ENCODE results near the gene E2F8.

The E2F8 gene

GRCh38 chr11:19204836-19205235 lies 35.9 kb downstream of the E2F8 start:
- Histone ChIP-seq H3K27ac (replicated peaks; ENCODE audit: low read length) (no peak overlapping the region), H2BK12ac (ENCODE audit: low read length) (no peak overlapping the region), H2BK5ac (ENCODE audit: low read length) (no peak overlapping the region), H3K9me3 (replicated peaks in 1 of 2; ENCODE audit: control insufficient read depth in 2 of 2, insufficient read depth in 1 of 2, low read depth in 1 of 2, low read length in 2 of 2) (peaks cover 0 to 22% of the 10 kb centered on the region in 2 donors), H3K4me2 (ENCODE audit: insufficient read depth, low read length, poor library complexity, severe bottlenecking) (no peak overlapping the region), H3K9ac (ENCODE audit: low read depth, low read length, poor library complexity) (no peak overlapping the region), H3K36me3 (replicated peaks in 1 of 2; ENCODE audit: control insufficient read depth in 2 of 2, insufficient read depth in 2 of 2, low read length in 2 of 2) (no peaks in the 10 kb centered on the region), H2AK5ac (ENCODE audit: low read depth, low read length) (no peak overlapping the region), H2BK15ac (ENCODE audit: low read length) (no peak overlapping the region), H3K18ac (ENCODE audit: low read length) (no peak overlapping the region), H4K91ac (ENCODE audit: low read depth, low read length, poor library complexity) (no peak overlapping the region), H3K4me1 (ENCODE audit: control insufficient read depth in 2 of 2, insufficient read depth in 1 of 2, low read depth in 1 of 2, low read length in 2 of 2) (peaks cover 0 to 4% of the 10 kb centered on the region in 2 donors), H3K79me1 (ENCODE audit: low read depth, low read length) (no peaks in the 10 kb centered on the region), H3K14ac (ENCODE audit: low read length) (no peak overlapping the region), H4K8ac (ENCODE audit: low read depth, low read length) (no peak overlapping the region), H2BK120ac (ENCODE audit: low read depth, low read length) (no peak overlapping the region), H3K23ac (ENCODE audit: low read depth, low read length, poor library complexity) (no peak overlapping the region), H3K27me3 (ENCODE audit: control insufficient read depth in 3 of 3, insufficient read depth in 3 of 3, low read depth in 1 of 3, low read length in 3 of 3) (peaks cover 0 to 84% (median 0%) of the 10 kb centered on the region in 3 experiments), H3K4me3 (ENCODE audit: low read length in 2 of 2) (no peak overlapping the region), H2AFZ (ENCODE audit: low read length) (no peak overlapping the region), H3K4ac (ENCODE audit: low read length) (no peak overlapping the region)
- WGBS, 2 donors (ENCODE audit: extremely low coverage in 2 of 2, insufficient read length in 2 of 2, insufficient replicate concordance in 1 of 2): no CpG with 5 or more reads among the region's 5 CpGs
- no peak for DNase-seq (ENCODE audit: low spot score)

- Histone ChIP-seq H3K79me1 (ENCODE audit: low read depth, low read length) (no peaks in the 10 kb centered on the region), H2BK15ac (ENCODE audit: low read length) (no peak within 1 kb of the TSS), H2AFZ (ENCODE audit: low read length) (no peak within 1 kb of the TSS), H2BK12ac (ENCODE audit: low read length) (no peak within 1 kb of the TSS), H3K9ac (ENCODE audit: low read depth, low read length, poor library complexity) (no peak within 1 kb of the TSS), H3K23ac (ENCODE audit: low read depth, low read length, poor library complexity) (no peak within 1 kb of the TSS), H3K4ac (ENCODE audit: low read length) (no peak within 1 kb of the TSS), H3K36me3 (replicated peaks in 1 of 2; ENCODE audit: control insufficient read depth in 2 of 2, insufficient read depth in 2 of 2, low read length in 2 of 2) (no peaks in the 10 kb centered on the region), H2AK5ac (ENCODE audit: low read depth, low read length) (no peak within 1 kb of the TSS), H3K18ac (ENCODE audit: low read length) (no peak within 1 kb of the TSS), H3K4me2 (ENCODE audit: insufficient read depth, low read length, poor library complexity, severe bottlenecking) (no peak within 1 kb of the TSS), H2BK120ac (ENCODE audit: low read depth, low read length) (no peak within 1 kb of the TSS), H4K8ac (ENCODE audit: low read depth, low read length) (no peak within 1 kb of the TSS), H3K27ac (replicated peaks; ENCODE audit: low read length) (no peak within 1 kb of the TSS), H3K27me3 (ENCODE audit: control insufficient read depth in 3 of 3, insufficient read depth in 3 of 3, low read depth in 1 of 3, low read length in 3 of 3) (peaks cover 0 to 82% (median 0%) of the 10 kb centered on the region in 3 experiments), H3K9me3 (replicated peaks in 1 of 2; ENCODE audit: control insufficient read depth in 2 of 2, insufficient read depth in 1 of 2, low read depth in 1 of 2, low read length in 2 of 2) (peaks cover 0 to 22% of the 10 kb centered on the region in 2 donors), H4K91ac (ENCODE audit: low read depth, low read length, poor library complexity) (no peak within 1 kb of the TSS), H3K4me1 (ENCODE audit: control insufficient read depth in 2 of 2, insufficient read depth in 1 of 2, low read depth in 1 of 2, low read length in 2 of 2) (no peaks in the 10 kb centered on the region), H3K4me3 (ENCODE audit: low read length in 2 of 2) (no peak within 1 kb of the TSS), H3K14ac (ENCODE audit: low read length) (no peak within 1 kb of the TSS), H2BK5ac (ENCODE audit: low read length) (no peak within 1 kb of the TSS)
- WGBS, 2 donors (ENCODE audit: extremely low coverage in 2 of 2, insufficient read length in 2 of 2, insufficient replicate concordance in 1 of 2): no CpG with 5 or more reads among the region's 7 CpGs
- no peak for DNase-seq (ENCODE audit: low spot score)
Measured at GRCh38 chr11:19201737-19202605, 38.8 kb downstream of the E2F8 start, which contains the start of gene CSRP3. Gene CSRP3, minus strand, starts transcription at chr11:19201983. Its CDS starts 9,535 bp downstream, at chr11:19192448.

GRCh38 chr11:19200410-19201201 lies 40.1 kb downstream of the E2F8 start:
- no peak overlapping the region for H2BK120ac ChIP-seq (ENCODE audit: low read depth, low read length)
- no peak overlapping the region for H3K4ac ChIP-seq (ENCODE audit: low read length)
- H3K9ac ChIP-seq (ENCODE audit: low read depth, low read length, poor library complexity): no peak overlapping the region
- H3K4me1 ChIP-seq (ENCODE audit: control insufficient read depth in 2 of 2, insufficient read depth in 1 of 2, low read depth in 1 of 2, low read length in 2 of 2): no peaks in the 10 kb centered on the region
- no peak overlapping the region for H2AFZ ChIP-seq (ENCODE audit: low read length)
- no peak overlapping the region for H3K18ac ChIP-seq (ENCODE audit: low read length)
- no CpG with 5 or more reads among the region's 6 CpGs for WGBS, 2 donors (ENCODE audit: extremely low coverage in 2 of 2, insufficient read length in 2 of 2, insufficient replicate concordance in 1 of 2)
- no peak overlapping the region for H3K14ac ChIP-seq (ENCODE audit: low read length)
- H4K8ac ChIP-seq (ENCODE audit: low read depth, low read length): no peak overlapping the region
- H2BK12ac ChIP-seq (ENCODE audit: low read length): no peak overlapping the region
- H3K27ac ChIP-seq (replicated peaks; ENCODE audit: low read length): no peak overlapping the region
- H3K27me3 ChIP-seq (ENCODE audit: control insufficient read depth in 3 of 3, insufficient read depth in 3 of 3, low read depth in 1 of 3, low read length in 3 of 3): peaks cover 0 to 82% (median 0%) of the 10 kb centered on the region in 3 experiments
- H2BK15ac ChIP-seq (ENCODE audit: low read length): no peak overlapping the region
- H3K79me1 ChIP-seq (ENCODE audit: low read depth, low read length): no peaks in the 10 kb centered on the region
- H3K23ac ChIP-seq (ENCODE audit: low read depth, low read length, poor library complexity): no peak overlapping the region
- no peak overlapping the region for H3K4me3 ChIP-seq (ENCODE audit: low read length in 2 of 2)
- H4K91ac ChIP-seq (ENCODE audit: low read depth, low read length, poor library complexity): no peak overlapping the region
- no peak overlapping the region for H2AK5ac ChIP-seq (ENCODE audit: low read depth, low read length)
- no peak for DNase-seq (ENCODE audit: low spot score)
- no peak overlapping the region for H2BK5ac ChIP-seq (ENCODE audit: low read length)
- H3K9me3 ChIP-seq (replicated peaks in 1 of 2; ENCODE audit: control insufficient read depth in 2 of 2, insufficient read depth in 1 of 2, low read depth in 1 of 2, low read length in 2 of 2): peaks cover 0 to 22% of the 10 kb centered on the region in 2 donors
- H3K4me2 ChIP-seq (ENCODE audit: insufficient read depth, low read length, poor library complexity, severe bottlenecking): no peak overlapping the region
- H3K36me3 ChIP-seq (replicated peaks in 1 of 2; ENCODE audit: control insufficient read depth in 2 of 2, insufficient read depth in 2 of 2, low read length in 2 of 2): no peaks in the 10 kb centered on the region

- no peak overlapping the region for H3K4me3 ChIP-seq (ENCODE audit: low read length in 2 of 2)
- H2AFZ ChIP-seq (ENCODE audit: low read length): no peak overlapping the region
- H4K8ac ChIP-seq (ENCODE audit: low read depth, low read length): no peak overlapping the region
- H3K14ac ChIP-seq (ENCODE audit: low read length): no peak overlapping the region
- no peak overlapping the region for H3K18ac ChIP-seq (ENCODE audit: low read length)
- no peak overlapping the region for H2BK15ac ChIP-seq (ENCODE audit: low read length)
- no peaks in the 10 kb centered on the region for H3K4me1 ChIP-seq (ENCODE audit: control insufficient read depth in 2 of 2, insufficient read depth in 1 of 2, low read depth in 1 of 2, low read length in 2 of 2)
- H3K4ac ChIP-seq (ENCODE audit: low read length): no peak overlapping the region
- H3K4me2 ChIP-seq (ENCODE audit: insufficient read depth, low read length, poor library complexity, severe bottlenecking): no peak overlapping the region
- WGBS, 2 donors (ENCODE audit: extremely low coverage in 2 of 2, insufficient read length in 2 of 2, insufficient replicate concordance in 1 of 2): no CpG with 5 or more reads among the region's 3 CpGs
- peaks cover 0 to 22% of the 10 kb centered on the region in 2 donors for H3K9me3 ChIP-seq (replicated peaks in 1 of 2; ENCODE audit: control insufficient read depth in 2 of 2, insufficient read depth in 1 of 2, low read depth in 1 of 2, low read length in 2 of 2)
- no peak overlapping the region for H2BK5ac ChIP-seq (ENCODE audit: low read length)
- H2BK120ac ChIP-seq (ENCODE audit: low read depth, low read length): no peak overlapping the region
- H3K9ac ChIP-seq (ENCODE audit: low read depth, low read length, poor library complexity): no peak overlapping the region
- no peak overlapping the region for H3K23ac ChIP-seq (ENCODE audit: low read depth, low read length, poor library complexity)
- no peaks in the 10 kb centered on the region for H3K79me1 ChIP-seq (ENCODE audit: low read depth, low read length)
- no peaks in the 10 kb centered on the region for H3K36me3 ChIP-seq (replicated peaks in 1 of 2; ENCODE audit: control insufficient read depth in 2 of 2, insufficient read depth in 2 of 2, low read length in 2 of 2)
- no peak overlapping the region for H2BK12ac ChIP-seq (ENCODE audit: low read length)
- DNase-seq (ENCODE audit: low spot score): no peak
- H3K27ac ChIP-seq (replicated peaks; ENCODE audit: low read length): no peak overlapping the region
- peaks cover 0 to 84% (median 0%) of the 10 kb centered on the region in 3 experiments for H3K27me3 ChIP-seq (ENCODE audit: control insufficient read depth in 3 of 3, insufficient read depth in 3 of 3, low read depth in 1 of 3, low read length in 3 of 3)
- H4K91ac ChIP-seq (ENCODE audit: low read depth, low read length, poor library complexity): no peak overlapping the region
- H2AK5ac ChIP-seq (ENCODE audit: low read depth, low read length): no peak overlapping the region
Measured at GRCh38 chr11:19199771-19200170, 41.0 kb downstream of the E2F8 start.
